Neural progenitor cell (in vitro differentiated cells): ENCODE measurements around the gene FEV. TPM values are rescaled to one million over a fixed set of nuclear protein-coding genes. Genes with fewer than 3 reads are reported as not detected.

ENCODE experiments used
- DNase-seq: peaks from one replicate; pipeline ENCODE4 v3.0.0-alpha.2; 2016; ENCODE audit warnings: low spot score
- H2AFZ ChIP-seq: fragments of 200-600 bp; sonication (generic); replicated peaks from 2 replicates; pipeline ENCODE4 v1.6.1; 2016; ENCODE audit warnings: antibody characterized with exemption
- H3F3A ChIP-seq: fragments of 200-600 bp; sonication (generic); 2 replicates; pipeline ENCODE4 v1.6.1; 2016; ENCODE audit warnings: antibody characterized with exemption, low read depth
- H3K27ac ChIP-seq: fragments of 200-600 bp; sonication (generic); 2 replicates; pipeline ENCODE4 v1.5.1; 2016; ENCODE audit warnings: mild to moderate bottlenecking
- H3K27me3 ChIP-seq: fragments of 200-600 bp; sonication (generic); 2 replicates; pipeline ENCODE4 v1.6.1; 2016; ENCODE audit warnings: mild to moderate bottlenecking, moderate library complexity
- H3K36me3 ChIP-seq: fragments of 200-600 bp; sonication (generic); 2 replicates; pipeline ENCODE4 v1.5.1; 2016
- H3K4me1 ChIP-seq: fragments of 200-600 bp; sonication (generic); 2 replicates; pipeline ENCODE4 v1.6.1; 2016; ENCODE audit warnings: mixed run types
- H3K4me2 ChIP-seq: fragments of 200-600 bp; sonication (generic); 2 replicates; pipeline ENCODE4 v1.6.1; 2016
- H3K4me3 ChIP-seq: fragments of 200-600 bp; sonication (generic); 2 replicates; pipeline ENCODE4 v1.5.1; 2016
- H3K79me2 ChIP-seq: fragments of 200-600 bp; sonication (generic); 2 replicates; pipeline ENCODE4 v1.6.1; 2016; ENCODE audit warnings: low read depth
- H3K9ac ChIP-seq: fragments of 200-600 bp; sonication (generic); 2 replicates; pipeline ENCODE4 v1.6.1; 2016
- H3K9me3 ChIP-seq: fragments of 200-600 bp; sonication (generic); 2 replicates; pipeline ENCODE4 v1.5.1; 2016; ENCODE audit warnings: low read depth
- H4K20me1 ChIP-seq: fragments of 200-600 bp; sonication (generic); 2 replicates; pipeline ENCODE4 v1.6.1; 2016; ENCODE audit warnings: low read depth
- H3K27ac Mint-ChIP-seq: 3 replicates; pipeline ENCODE4 v1.8.0; 2021; ENCODE audit warnings: mixed read lengths
- H3K27me3 Mint-ChIP-seq: 2 replicates; pipeline ENCODE4 v1.8.0; 2022; ENCODE audit warnings: low read depth, mild to moderate bottlenecking, inconsistent platforms, moderate library complexity, mixed read lengths; ENCODE audit not compliant: insufficient read depth
- H3K36me3 Mint-ChIP-seq: 3 replicates; pipeline ENCODE4 v1.8.0; 2021; ENCODE audit warnings: mixed read lengths
- H3K4me1 Mint-ChIP-seq: 3 replicates; pipeline ENCODE4 v1.8.0; 2021; ENCODE audit warnings: mixed read lengths
- H3K4me3 Mint-ChIP-seq: 3 replicates; pipeline ENCODE4 v1.8.0; 2021; ENCODE audit warnings: mild to moderate bottlenecking, moderate library complexity, mixed read lengths
- H3K9me3 Mint-ChIP-seq: 3 replicates; pipeline ENCODE4 v1.8.0; 2020; ENCODE audit warnings: mixed read lengths
- CTCF ChIP-seq: fragments of 200-600 bp; sonication (generic); IDR thresholded peaks from 2 replicates; pipeline ENCODE4 v1.5.1; 2017; ENCODE audit warnings: antibody characterized with exemption, mild to moderate bottlenecking
- EZH2 ChIP-seq: fragments of 200-600 bp; sonication (generic); IDR thresholded peaks from 2 replicates; pipeline ENCODE4 v1.6.1; 2017; ENCODE audit warnings: antibody characterized with exemption, mild to moderate bottlenecking, moderate library complexity
- EZH2phosphoT487 ChIP-seq: fragments of 200-600 bp; sonication (generic); IDR thresholded peaks from 2 replicates; pipeline ENCODE4 v1.6.1; 2017; ENCODE audit warnings: antibody characterized with exemption
- total RNA-seq: library from RNA; depleted of rRNA; stranded (reverse); fragments of >200 nt; gene quantifications from 2 replicates; pipeline ENCODE4 v1.2.3, GENCODE V29; 2015; ENCODE audit warnings: low replicate concordance

The FEV gene
- total RNA-seq, 1 donor from 2014 or later, result not detected

DNA sequence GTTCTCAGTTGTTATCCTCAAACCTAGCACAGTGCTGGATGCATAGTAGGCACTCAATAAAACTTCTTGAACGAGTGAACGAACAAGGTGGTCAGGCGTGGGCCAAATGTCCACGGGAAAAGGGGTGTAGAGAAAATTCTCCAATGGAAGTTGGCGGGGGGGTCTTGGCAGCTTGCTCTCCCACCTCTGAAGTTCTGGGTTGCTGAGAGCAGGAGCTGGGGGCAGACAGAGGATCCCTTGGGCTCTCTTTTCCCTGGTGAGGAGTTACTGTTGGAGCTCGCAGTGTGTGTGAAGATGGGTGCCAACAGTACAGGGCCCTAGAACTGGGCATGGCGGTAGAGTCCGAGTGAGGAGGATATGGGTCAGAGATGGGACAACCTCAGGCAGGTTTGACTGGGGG lies 10.6 kb upstream of the FEV start:
- peaks cover 18% of the 10 kb centered on the region for H3F3A ChIP-seq
- Mint-ChIP-seq H3K9me3 (peaks cover 4% of the 10 kb centered on the region), H3K27ac (no peak overlapping the region), H3K27me3 (peaks cover 74% of the 10 kb centered on the region), H3K4me1 (peaks cover 21% of the 10 kb centered on the region), H3K36me3 (no peaks in the 10 kb centered on the region), H3K4me3 (peak overlapping the region; percentile 61)
- no peak for DNase-seq
- TF ChIP-seq CTCF (no peak), EZH2 (peak; percentile 66)
- H3K36me3 ChIP-seq, result no peaks in the 10 kb centered on the region
- H3K9ac ChIP-seq, result no peak overlapping the region
- H3K27me3 ChIP-seq, result peaks cover 100% of the 10 kb centered on the region
- H3K9me3 ChIP-seq, result no peaks in the 10 kb centered on the region
- H3K4me1 ChIP-seq, result peaks cover 31% of the 10 kb centered on the region
- no peaks in the 10 kb centered on the region for H3K79me2 ChIP-seq
- no peak overlapping the region for H3K4me3 ChIP-seq
- no peak overlapping the region for H2AFZ ChIP-seq
- peaks cover 80% of the 10 kb centered on the region for H4K20me1 ChIP-seq
- H3K4me2 ChIP-seq, result no peak overlapping the region
- H3K27ac ChIP-seq, result no peak overlapping the region

- H3K9me3 ChIP-seq, result no peaks in the 10 kb centered on the region
- no peaks in the 10 kb centered on the region for H3K79me2 ChIP-seq
- H3K4me3 ChIP-seq, result peak within 1 kb of the TSS; percentile 35
- TF ChIP-seq CTCF (peak; percentile 38), EZH2 (peak; percentile 100), EZH2phosphoT487 (peak; percentile 98)
- H4K20me1 ChIP-seq, result peaks cover 78% of the 10 kb centered on the region
- peak within 1 kb of the TSS; percentile 81 for H3K4me2 ChIP-seq
- peak within 1 kb of the TSS; percentile 8 for H2AFZ ChIP-seq
- H3K9ac ChIP-seq, result no peak within 1 kb of the TSS
- H3K27ac Mint-ChIP-seq, result no peak within 1 kb of the TSS
- H3K4me1 ChIP-seq, result peaks cover 18% of the 10 kb centered on the region
- H3K4me3 Mint-ChIP-seq, result peak within 1 kb of the TSS; percentile 10
- H3K27me3 ChIP-seq, result peaks cover 100% of the 10 kb centered on the region
- peak; percentile 78 for DNase-seq
- peaks cover 80% of the 10 kb centered on the region for H3K27me3 Mint-ChIP-seq
- no peaks in the 10 kb centered on the region for H3K36me3 Mint-ChIP-seq
- H3K4me1 Mint-ChIP-seq, result peaks cover 13% of the 10 kb centered on the region
- H3K27ac ChIP-seq, result no peak within 1 kb of the TSS
- H3F3A ChIP-seq, result peaks cover 12% of the 10 kb centered on the region
- peaks cover 5% of the 10 kb centered on the region for H3K9me3 Mint-ChIP-seq
- no peaks in the 10 kb centered on the region for H3K36me3 ChIP-seq
Measured at GRCh38 chr2:218993345-218994315, 8.6 kb upstream of the FEV start, which contains the start of gene CRYBA2. Gene CRYBA2 (minus strand): TSS chr2:218993422. CDS start chr2:218993176, 246 bp downstream.

DNA sequence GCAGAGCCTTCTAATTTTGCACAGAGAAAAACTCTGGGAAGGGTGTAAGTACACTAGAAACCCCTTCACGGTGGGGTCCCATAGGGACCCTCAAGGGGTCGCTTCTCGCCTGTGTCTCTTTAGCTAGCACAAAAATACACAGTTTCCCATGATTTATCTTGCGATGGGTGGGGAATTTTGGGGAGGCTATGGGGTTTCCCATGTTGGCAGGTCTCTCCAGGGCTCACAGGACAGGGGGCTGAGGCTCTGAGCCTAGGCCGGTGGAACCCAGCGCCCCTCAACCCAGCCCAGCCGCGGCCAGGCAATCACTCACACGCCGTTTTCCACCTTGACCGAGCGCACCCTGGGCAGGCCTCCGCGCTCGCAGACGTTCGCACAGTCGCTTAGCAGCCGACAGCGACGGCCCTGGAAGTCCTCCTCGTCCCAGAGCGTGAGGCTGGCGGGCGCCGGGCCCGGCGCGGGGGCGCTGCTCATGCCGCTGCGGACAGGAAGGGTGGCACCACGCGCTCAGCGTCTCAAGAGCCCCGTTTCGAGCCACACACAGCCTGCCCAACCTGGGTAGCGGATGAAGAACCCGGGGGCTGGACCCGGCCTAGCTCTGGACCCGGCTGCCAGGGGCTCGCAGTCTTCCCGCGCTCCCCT lies 7.8 kb upstream of the FEV start:
- no peak overlapping the region for H3K4me3 Mint-ChIP-seq
- no peaks in the 10 kb centered on the region for H3K36me3 Mint-ChIP-seq
- H3K79me2 ChIP-seq, result no peaks in the 10 kb centered on the region
- peak overlapping the region; percentile 81 for H3K4me2 ChIP-seq
- peak overlapping the region; percentile 35 for H3K4me3 ChIP-seq
- H3K9me3 ChIP-seq, result no peaks in the 10 kb centered on the region
- H3K27ac ChIP-seq, result no peak overlapping the region
- peaks cover 5% of the 10 kb centered on the region for H3K9me3 Mint-ChIP-seq
- no peak overlapping the region for H2AFZ ChIP-seq
- H3K4me1 Mint-ChIP-seq, result peaks cover 6% of the 10 kb centered on the region
- H3F3A ChIP-seq, result peaks cover 12% of the 10 kb centered on the region
- peaks cover 82% of the 10 kb centered on the region for H4K20me1 ChIP-seq
- peak; percentile 47 for DNase-seq
- no peak overlapping the region for H3K27ac Mint-ChIP-seq
- TF ChIP-seq EZH2phosphoT487, result no peak
- H3K4me1 ChIP-seq, result peaks cover 17% of the 10 kb centered on the region
- no peak overlapping the region for H3K9ac ChIP-seq
- H3K27me3 Mint-ChIP-seq, result peaks cover 80% of the 10 kb centered on the region
- peaks cover 100% of the 10 kb centered on the region for H3K27me3 ChIP-seq
- H3K36me3 ChIP-seq, result no peaks in the 10 kb centered on the region
